ENCODE data around the gene HERC3.

The HERC3 gene

DNA sequence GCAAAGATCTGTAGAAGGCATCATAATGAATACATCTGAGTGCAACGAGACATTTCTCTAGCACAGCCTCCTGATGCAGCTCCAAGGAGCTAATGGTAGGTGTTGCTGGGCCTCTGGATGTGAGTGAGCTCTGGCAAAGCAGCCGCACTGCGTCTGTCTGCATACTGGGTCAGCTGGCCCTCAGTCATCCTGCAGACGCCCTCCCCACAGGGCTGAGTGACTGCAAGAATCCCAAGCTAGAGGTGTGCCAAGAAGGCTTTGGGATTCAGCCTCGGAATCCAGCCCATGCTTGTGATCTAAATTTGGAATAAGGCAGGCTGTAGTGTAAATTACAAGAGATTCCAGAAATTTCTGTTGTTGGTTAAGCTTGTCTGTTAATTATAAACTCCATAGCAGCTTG is 18.5 kb downstream of the HERC3 start:
- Histone ChIP-seq H3K9ac (ENCODE audit: low read length) (no peak overlapping the region), H3K27me3 (ENCODE audit: control insufficient read depth in 1 of 2, insufficient read depth in 2 of 2, low read length in 2 of 2) (no peaks in the 10 kb centered on the region), H3K36me3 (ENCODE audit: insufficient read depth, low read length) (peaks cover 13% of the 10 kb centered on the region), H3K27ac (ENCODE audit: low read depth, low read length) (peak overlapping the region; percentile 24), H3K9me3 (ENCODE audit: low read length) (no peaks in the 10 kb centered on the region), H3K4me3 (ENCODE audit: low read depth in 1 of 2, low read length in 2 of 2) (no peak overlapping the region), H3K4me1 (ENCODE audit: insufficient read depth, low read length) (peaks cover 35% of the 10 kb centered on the region)

- Histone ChIP-seq H3K27ac (ENCODE audit: low read depth, low read length) (no peak overlapping the region), H3K9me3 (ENCODE audit: low read length) (no peaks in the 10 kb centered on the region), H3K27me3 (ENCODE audit: control insufficient read depth in 1 of 2, insufficient read depth in 2 of 2, low read length in 2 of 2) (no peaks in the 10 kb centered on the region), H3K36me3 (ENCODE audit: insufficient read depth, low read length) (peaks cover 5% of the 10 kb centered on the region), H3K4me3 (ENCODE audit: low read depth in 1 of 2, low read length in 2 of 2) (no peak overlapping the region), H3K4me1 (ENCODE audit: insufficient read depth, low read length) (peaks cover 41% of the 10 kb centered on the region), H3K9ac (ENCODE audit: low read length) (no peak overlapping the region)
Measured at GRCh38 chr4:88613417-88613875, 21.2 kb downstream of the HERC3 start.

DNA sequence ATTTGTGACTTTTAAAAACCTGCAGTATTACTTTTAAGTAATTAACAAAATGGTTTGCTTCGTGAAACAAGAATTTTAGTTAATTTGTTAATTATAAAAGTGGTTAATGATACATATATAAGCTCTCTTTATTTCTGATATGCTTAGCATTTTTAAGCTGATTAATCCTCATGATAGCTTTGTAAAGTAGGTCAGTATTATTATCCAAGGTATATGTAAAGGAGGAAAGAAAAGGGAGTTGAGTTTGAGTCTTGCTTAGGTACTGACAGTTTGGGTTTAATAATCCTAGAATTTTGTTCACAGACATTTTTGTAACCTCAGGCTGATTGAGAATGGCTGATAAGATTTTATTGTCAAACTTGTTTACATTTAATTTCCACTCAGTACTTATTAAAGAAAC is 21.8 kb downstream of the HERC3 start:
- no peaks in the 10 kb centered on the region for H3K27me3 ChIP-seq (ENCODE audit: control insufficient read depth in 1 of 2, insufficient read depth in 2 of 2, low read length in 2 of 2)
- no peak overlapping the region for H3K27ac ChIP-seq (ENCODE audit: low read depth, low read length)
- H3K4me1 ChIP-seq (ENCODE audit: insufficient read depth, low read length) = peaks cover 41% of the 10 kb centered on the region
- H3K9me3 ChIP-seq (ENCODE audit: low read length) = no peaks in the 10 kb centered on the region
- no peaks in the 10 kb centered on the region for H3K36me3 ChIP-seq (ENCODE audit: insufficient read depth, low read length)
- no peak overlapping the region for H3K9ac ChIP-seq (ENCODE audit: low read length)
- no peak overlapping the region for H3K4me3 ChIP-seq (ENCODE audit: low read depth in 1 of 2, low read length in 2 of 2)

- H3K9ac ChIP-seq (ENCODE audit: low read length) = no peak overlapping the region
- no peaks in the 10 kb centered on the region for H3K9me3 ChIP-seq (ENCODE audit: low read length)
- H3K4me3 ChIP-seq (ENCODE audit: low read depth in 1 of 2, low read length in 2 of 2) = no peak overlapping the region
- no peak overlapping the region for H3K27ac ChIP-seq (ENCODE audit: low read depth, low read length)
- H3K27me3 ChIP-seq (ENCODE audit: control insufficient read depth in 1 of 2, insufficient read depth in 2 of 2, low read length in 2 of 2) = no peaks in the 10 kb centered on the region
- H3K36me3 ChIP-seq (ENCODE audit: insufficient read depth, low read length) = no peaks in the 10 kb centered on the region
- H3K4me1 ChIP-seq (ENCODE audit: insufficient read depth, low read length) = peaks cover 28% of the 10 kb centered on the region
Measured at GRCh38 chr4:88616275-88617150, 24.2 kb downstream of the HERC3 start.

DNA sequence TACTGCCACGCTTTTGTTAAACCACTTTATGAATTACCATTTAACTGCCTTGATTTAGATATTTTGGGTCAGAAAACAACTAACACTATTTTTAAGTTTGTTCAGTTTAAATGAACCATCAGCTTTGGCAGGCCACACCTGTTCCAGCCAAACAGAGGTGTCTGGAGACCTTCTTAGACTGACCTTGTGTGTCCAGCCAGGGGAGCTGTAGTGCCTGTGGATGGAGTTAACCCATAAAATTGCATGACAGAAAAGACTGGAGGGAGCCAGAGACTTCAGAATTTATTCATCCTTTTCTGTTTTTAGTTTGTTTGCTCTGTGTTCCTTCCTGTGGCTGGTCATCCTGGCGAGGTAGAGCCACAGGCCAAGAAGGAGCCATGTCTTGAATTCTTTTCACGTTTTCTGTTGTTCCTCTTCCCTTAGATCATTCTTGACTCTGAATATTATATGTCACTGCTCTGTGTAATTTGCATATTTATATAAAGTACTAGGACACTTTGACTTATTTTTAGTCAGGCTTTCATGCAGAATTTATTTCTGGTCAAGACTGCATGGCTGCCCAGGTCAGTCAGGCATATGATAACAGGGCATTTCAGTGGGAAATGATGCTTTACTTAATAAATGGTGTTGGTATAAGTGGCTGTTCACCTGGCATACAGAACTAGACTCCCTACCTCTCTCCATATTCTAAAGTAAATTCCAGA is 26.7 kb downstream of the HERC3 start:
- H3K4me1 ChIP-seq (ENCODE audit: insufficient read depth, low read length) = peaks cover 7% of the 10 kb centered on the region
- no peak overlapping the region for H3K9ac ChIP-seq (ENCODE audit: low read length)
- no peaks in the 10 kb centered on the region for H3K36me3 ChIP-seq (ENCODE audit: insufficient read depth, low read length)
- no peak overlapping the region for H3K27ac ChIP-seq (ENCODE audit: low read depth, low read length)
- no peak overlapping the region for H3K4me3 ChIP-seq (ENCODE audit: low read depth in 1 of 2, low read length in 2 of 2)
- no peaks in the 10 kb centered on the region for H3K27me3 ChIP-seq (ENCODE audit: control insufficient read depth in 1 of 2, insufficient read depth in 2 of 2, low read length in 2 of 2)
- no peaks in the 10 kb centered on the region for H3K9me3 ChIP-seq (ENCODE audit: low read length)

- no peaks in the 10 kb centered on the region for H3K36me3 ChIP-seq (ENCODE audit: insufficient read depth, low read length)
- H3K27me3 ChIP-seq (ENCODE audit: control insufficient read depth in 1 of 2, insufficient read depth in 2 of 2, low read length in 2 of 2) = no peaks in the 10 kb centered on the region
- H3K9me3 ChIP-seq (ENCODE audit: low read length) = no peaks in the 10 kb centered on the region
- H3K4me3 ChIP-seq (ENCODE audit: low read depth in 1 of 2, low read length in 2 of 2) = no peak overlapping the region
- no peak overlapping the region for H3K9ac ChIP-seq (ENCODE audit: low read length)
- peaks cover 7% of the 10 kb centered on the region for H3K4me1 ChIP-seq (ENCODE audit: insufficient read depth, low read length)
- no peak overlapping the region for H3K27ac ChIP-seq (ENCODE audit: low read depth, low read length)
Measured at GRCh38 chr4:88619971-88620370, 27.7 kb downstream of the HERC3 start.

DNA sequence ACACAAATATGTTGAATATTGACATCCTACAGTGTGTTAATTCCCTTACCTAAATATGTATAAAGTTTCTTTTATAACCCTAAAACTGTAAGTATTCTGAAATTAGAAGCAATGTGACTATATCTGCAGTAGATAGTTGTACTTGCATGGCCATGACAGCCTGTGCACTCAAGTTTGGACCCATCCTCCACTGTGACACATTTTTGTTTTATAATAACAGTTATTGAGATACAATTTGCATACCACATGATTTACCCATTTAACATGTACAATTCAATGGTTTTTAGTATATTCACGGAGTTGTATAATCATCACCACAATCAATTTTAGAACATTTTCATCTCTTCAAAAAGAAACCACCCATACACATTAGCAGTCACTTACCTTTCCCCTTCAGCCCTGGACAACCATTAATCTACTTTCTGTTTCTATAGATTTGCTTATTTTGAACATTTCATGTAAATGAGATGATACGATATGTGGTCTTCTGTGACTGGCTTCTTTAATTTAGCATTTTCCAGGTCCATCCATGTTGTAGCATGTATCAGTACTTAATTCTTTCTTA is 29.6 kb downstream of the HERC3 start:
- H3K36me3 ChIP-seq (ENCODE audit: insufficient read depth, low read length) = no peaks in the 10 kb centered on the region
- H3K27ac ChIP-seq (ENCODE audit: low read depth, low read length) = no peak overlapping the region
- H3K4me1 ChIP-seq (ENCODE audit: insufficient read depth, low read length) = no peaks in the 10 kb centered on the region
- H3K9me3 ChIP-seq (ENCODE audit: low read length) = no peaks in the 10 kb centered on the region
- H3K4me3 ChIP-seq (ENCODE audit: low read depth in 1 of 2, low read length in 2 of 2) = no peak overlapping the region
- H3K27me3 ChIP-seq (ENCODE audit: control insufficient read depth in 1 of 2, insufficient read depth in 2 of 2, low read length in 2 of 2) = no peaks in the 10 kb centered on the region
- no peak overlapping the region for H3K9ac ChIP-seq (ENCODE audit: low read length)

DNA sequence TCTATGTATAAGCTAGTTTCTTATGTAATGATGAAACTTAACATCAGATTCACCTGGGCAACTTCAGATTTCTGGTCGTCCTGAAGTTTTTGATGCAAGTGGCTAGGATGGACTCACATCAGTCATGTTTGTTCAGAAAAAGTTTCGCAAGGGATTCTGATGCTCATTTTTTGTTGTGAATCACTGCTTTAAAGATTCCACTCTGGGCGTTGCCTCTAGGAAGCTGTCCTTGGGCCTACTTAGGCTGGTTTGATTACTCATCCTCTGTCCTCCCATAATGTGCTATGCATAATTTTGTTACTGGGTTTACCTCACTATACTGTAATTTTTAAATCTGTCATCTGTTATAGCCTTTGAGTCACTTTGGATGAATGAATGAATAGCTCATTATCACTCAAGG is 30.8 kb downstream of the HERC3 start:
- Histone ChIP-seq H3K36me3 (ENCODE audit: insufficient read depth, low read length) (no peaks in the 10 kb centered on the region), H3K27me3 (ENCODE audit: control insufficient read depth in 1 of 2, insufficient read depth in 2 of 2, low read length in 2 of 2) (no peaks in the 10 kb centered on the region), H3K27ac (ENCODE audit: low read depth, low read length) (no peak overlapping the region), H3K4me1 (ENCODE audit: insufficient read depth, low read length) (no peaks in the 10 kb centered on the region), H3K9me3 (ENCODE audit: low read length) (no peaks in the 10 kb centered on the region), H3K9ac (ENCODE audit: low read length) (no peak overlapping the region), H3K4me3 (ENCODE audit: low read depth in 1 of 2, low read length in 2 of 2) (no peak overlapping the region)

DNA sequence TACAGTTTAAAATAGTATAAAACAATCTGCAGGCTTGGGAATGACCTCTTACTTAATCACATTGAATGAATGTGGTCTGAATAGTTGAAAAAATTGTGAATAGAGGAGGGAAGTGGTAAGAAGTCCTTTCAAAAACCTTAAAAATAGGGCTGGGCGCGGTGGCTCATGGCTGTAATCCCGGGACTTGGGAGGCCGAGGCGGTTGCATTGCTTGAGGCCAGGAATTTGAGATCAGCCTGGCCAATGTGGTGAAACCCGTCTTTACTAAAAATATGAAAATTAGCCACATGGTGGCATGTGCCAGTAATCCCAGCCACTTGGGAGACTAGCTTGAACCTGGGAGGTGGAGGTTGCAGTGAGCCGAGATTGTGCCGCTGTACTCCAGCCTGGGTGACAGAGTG is 36.5 kb downstream of the HERC3 start:
- Histone ChIP-seq H3K27ac (ENCODE audit: low read depth, low read length) (no peak overlapping the region), H3K9ac (ENCODE audit: low read length) (no peak overlapping the region), H3K36me3 (ENCODE audit: insufficient read depth, low read length) (no peaks in the 10 kb centered on the region), H3K4me1 (ENCODE audit: insufficient read depth, low read length) (no peaks in the 10 kb centered on the region), H3K27me3 (ENCODE audit: control insufficient read depth in 1 of 2, insufficient read depth in 2 of 2, low read length in 2 of 2) (no peaks in the 10 kb centered on the region), H3K9me3 (ENCODE audit: low read length) (no peaks in the 10 kb centered on the region), H3K4me3 (ENCODE audit: low read depth in 1 of 2, low read length in 2 of 2) (no peak overlapping the region)

- Histone ChIP-seq H3K36me3 (ENCODE audit: insufficient read depth, low read length) (no peaks in the 10 kb centered on the region), H3K9me3 (ENCODE audit: low read length) (no peaks in the 10 kb centered on the region), H3K27me3 (ENCODE audit: control insufficient read depth in 1 of 2, insufficient read depth in 2 of 2, low read length in 2 of 2) (no peaks in the 10 kb centered on the region), H3K27ac (ENCODE audit: low read depth, low read length) (no peak overlapping the region), H3K9ac (ENCODE audit: low read length) (no peak overlapping the region), H3K4me3 (ENCODE audit: low read depth in 1 of 2, low read length in 2 of 2) (no peak overlapping the region), H3K4me1 (ENCODE audit: insufficient read depth, low read length) (no peaks in the 10 kb centered on the region)
Measured at GRCh38 chr4:88629826-88630225, 37.5 kb downstream of the HERC3 start.

DNA sequence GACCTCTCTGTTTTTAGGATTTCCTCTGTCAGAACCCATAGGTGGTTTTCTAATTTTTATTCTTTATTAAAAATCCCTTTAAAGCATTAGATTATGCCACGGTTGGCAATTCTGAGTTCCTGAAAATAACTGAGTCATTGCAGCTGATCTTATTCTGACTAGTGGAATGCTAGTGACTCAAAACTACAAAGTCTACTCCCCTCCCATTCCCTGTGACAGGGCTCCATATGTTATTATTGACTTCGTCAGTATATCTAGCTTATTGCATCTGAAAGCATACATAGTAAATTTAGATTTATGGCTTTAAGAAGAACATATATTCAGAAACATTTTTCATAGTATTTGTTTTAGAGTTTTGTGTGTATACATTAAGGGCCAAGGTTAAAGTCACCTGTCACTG is 38.5 kb downstream of the HERC3 start:
- Histone ChIP-seq H3K9ac (ENCODE audit: low read length) (no peak overlapping the region), H3K27ac (ENCODE audit: low read depth, low read length) (no peak overlapping the region), H3K9me3 (ENCODE audit: low read length) (no peaks in the 10 kb centered on the region), H3K4me3 (ENCODE audit: low read depth in 1 of 2, low read length in 2 of 2) (no peak overlapping the region), H3K27me3 (ENCODE audit: control insufficient read depth in 1 of 2, insufficient read depth in 2 of 2, low read length in 2 of 2) (no peaks in the 10 kb centered on the region), H3K4me1 (ENCODE audit: insufficient read depth, low read length) (no peaks in the 10 kb centered on the region), H3K36me3 (ENCODE audit: insufficient read depth, low read length) (no peaks in the 10 kb centered on the region)

Data from muscle layer of colon (tissue), 2 donors.